Stomach (tissue), 4 donors: Measurements from ENCODE around the gene HLA-DPA1.

Experiments
- POLR2A ChIP-seq, 4 donors: fragments of 450-650 bp; IDR thresholded peaks; one replicate each; pipeline ENCODE4 v1.6.1; 2016; ENCODE audit warnings: antibody characterized with exemption in 4 of 4, control low read depth in 2 of 4, mild to moderate bottlenecking in 1 of 4, moderate library complexity in 1 of 4
- TF ChIP-seq, protein P1 (sequence below), 7 experiments: fragments of 450-650 bp in 4 of 7; fragments of 200-600 bp in 3 of 7; sonication (generic) in 3 of 7; IDR thresholded peaks; one replicate each; pipeline ENCODE4 v1.5.1; 2016 to 2019; ENCODE audit warnings: antibody characterized with exemption in 7 of 7, control low read depth in 2 of 7, mild to moderate bottlenecking in 1 of 7

DNA sequence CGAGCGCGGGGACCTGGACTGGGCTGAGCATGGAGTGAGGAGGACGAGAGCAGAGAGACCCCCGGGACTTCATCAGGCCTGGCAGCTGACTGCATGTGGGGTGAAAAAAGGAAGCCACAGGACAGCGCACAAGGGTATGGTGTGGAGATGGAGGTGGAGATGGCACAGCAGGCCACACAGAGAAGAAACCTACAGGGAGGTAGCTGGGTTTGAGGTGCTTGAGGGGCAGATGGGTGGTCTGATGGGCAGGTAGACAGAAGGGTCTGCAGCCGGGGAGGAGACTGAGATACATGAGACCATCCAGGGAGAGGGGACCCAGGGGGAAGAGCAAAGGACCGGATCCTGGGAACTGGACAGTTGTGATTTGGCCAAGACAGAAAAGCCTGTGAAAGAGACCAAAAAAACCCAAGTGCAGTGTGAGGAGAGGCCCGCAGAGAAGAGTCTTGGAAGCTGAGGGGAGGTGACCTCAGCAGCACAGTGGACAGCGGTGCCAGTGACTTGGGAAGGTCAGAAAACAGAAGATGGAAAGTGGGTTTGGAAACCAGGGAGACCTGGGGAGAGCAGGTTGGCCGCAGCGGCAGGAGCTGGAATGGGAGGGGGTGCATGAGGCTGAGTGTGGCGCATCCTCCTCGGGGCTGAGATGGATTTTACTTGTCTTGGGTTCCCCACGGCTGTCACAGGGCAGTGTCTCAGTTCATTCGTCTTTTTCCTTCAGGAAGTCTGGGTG, 7.8 kb upstream of the HLA-DPA1 start:
- no peak for TF ChIP-seq POLR2A (IDR thresholded peaks at IDR 0.05)
- TF ChIP-seq, protein P1, sequence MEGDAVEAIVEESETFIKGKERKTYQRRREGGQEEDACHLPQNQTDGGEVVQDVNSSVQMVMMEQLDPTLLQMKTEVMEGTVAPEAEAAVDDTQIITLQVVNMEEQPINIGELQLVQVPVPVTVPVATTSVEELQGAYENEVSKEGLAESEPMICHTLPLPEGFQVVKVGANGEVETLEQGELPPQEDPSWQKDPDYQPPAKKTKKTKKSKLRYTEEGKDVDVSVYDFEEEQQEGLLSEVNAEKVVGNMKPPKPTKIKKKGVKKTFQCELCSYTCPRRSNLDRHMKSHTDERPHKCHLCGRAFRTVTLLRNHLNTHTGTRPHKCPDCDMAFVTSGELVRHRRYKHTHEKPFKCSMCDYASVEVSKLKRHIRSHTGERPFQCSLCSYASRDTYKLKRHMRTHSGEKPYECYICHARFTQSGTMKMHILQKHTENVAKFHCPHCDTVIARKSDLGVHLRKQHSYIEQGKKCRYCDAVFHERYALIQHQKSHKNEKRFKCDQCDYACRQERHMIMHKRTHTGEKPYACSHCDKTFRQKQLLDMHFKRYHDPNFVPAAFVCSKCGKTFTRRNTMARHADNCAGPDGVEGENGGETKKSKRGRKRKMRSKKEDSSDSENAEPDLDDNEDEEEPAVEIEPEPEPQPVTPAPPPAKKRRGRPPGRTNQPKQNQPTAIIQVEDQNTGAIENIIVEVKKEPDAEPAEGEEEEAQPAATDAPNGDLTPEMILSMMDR (IDR thresholded peaks at IDR 0.05), result no peak
